Gastroesophageal sphincter (tissue), 4 donors: Measurements from ENCODE around the gene C2orf92. TPM values are rescaled to one million over a fixed set of nuclear protein-coding genes. Genes with fewer than 3 reads are reported as not detected.

Source experiments
- ATAC-seq: fragments of 150-250 bp; one replicate; pipeline ENCODE4 v1.9.1; 2016; ENCODE audit warnings: mild to moderate bottlenecking, moderate library complexity
- H3K27ac ChIP-seq, 4 donors: fragments of 200-600 bp; sonication (generic) in 3 of 4; 1 replicate in 3 of 4; 2 replicates in 1 of 4; pipeline ENCODE4 v1.5.1; 2016 to 2019
- H3K27me3 ChIP-seq: fragments of 200-600 bp; sonication (generic); one replicate; pipeline ENCODE4 v1.5.1; 2019
- H3K36me3 ChIP-seq, 2 donors: fragments of 200-600 bp; sonication (generic); one replicate each; pipeline ENCODE4 v1.5.1; 2019; ENCODE audit warnings: control low read depth in 1 of 2
- H3K4me1 ChIP-seq, 3 donors: fragments of 200-600 bp; sonication (generic); 1 replicate in 2 of 3; 2 replicates in 1 of 3; pipeline ENCODE4 v1.5.1; 2016 to 2019; ENCODE audit warnings: control low read depth in 2 of 3
- H3K4me3 ChIP-seq, 2 donors: fragments of 200-600 bp; sonication (generic); one replicate each; pipeline ENCODE4 v1.5.1; 2019; ENCODE audit warnings: mild to moderate bottlenecking in 1 of 2, moderate library complexity in 1 of 2
- H3K9me3 ChIP-seq, 3 donors: fragments of 200-600 bp; sonication (generic); one replicate each; pipeline ENCODE4 v1.5.1; 2017 to 2019; ENCODE audit warnings: control low read depth in 2 of 3
- CTCF ChIP-seq, 4 experiments: fragments of 200-600 bp in 2 of 4; fragments of 450-650 bp in 2 of 4; sonication (generic) in 1 of 4; IDR thresholded peaks; one replicate each; pipeline ENCODE4 v1.5.1; 2017 to 2019; ENCODE audit warnings: antibody characterized with exemption in 4 of 4, mild to moderate bottlenecking in 2 of 4, moderate library complexity in 2 of 4
- EP300 ChIP-seq: sonication (generic); formaldehyde crosslinking; IDR thresholded peaks from one replicate; pipeline ENCODE4 v1.6.1; 2017; ENCODE audit warnings: antibody characterized with exemption, mild to moderate bottlenecking
- POLR2A ChIP-seq, 2 donors: fragments of 450-650 bp; IDR thresholded peaks; one replicate each; pipeline ENCODE4 v1.6.1; 2017; ENCODE audit warnings: antibody characterized with exemption in 2 of 2, mild to moderate bottlenecking in 2 of 2, moderate library complexity in 1 of 2
- POLR2AphosphoS5 ChIP-seq: sonication (generic); formaldehyde crosslinking; IDR thresholded peaks from one replicate; pipeline ENCODE4 v1.6.1; 2017; ENCODE audit warnings: antibody characterized with exemption
- WGBS, 2 donors: methylation state at CpG; one replicate each; pipeline ENCODE4 v1.1.5; 2018; ENCODE audit warnings: low coverage in 1 of 2; 5-methylcytosine and 5-hydroxymethylcytosine counted together
- total RNA-seq, 4 donors: library from RNA; depleted of rRNA; stranded (reverse); fragments of >200 nt; gene quantifications; one replicate each; pipeline ENCODE4 v1.1.0, GENCODE V29; 2016

The C2orf92 gene
- total RNA-seq, 4 donors from 2014 or later, result 1.5 to 6.7 (median 2.5) TPM

GRCh38 chr2:97660775-97661389 lies 8.6 kb upstream of the C2orf92 start:
- peaks cover 0 to 49% of the 10 kb centered on the region in 2 donors for H3K36me3 ChIP-seq
- peaks cover 0 to 40% (median 26%) of the 10 kb centered on the region in 3 donors for H3K4me1 ChIP-seq
- no CpG with 5 or more reads among the region's 18 CpGs for WGBS, 2 donors
- peak overlapping the region in 1 of 4 donors; percentile 97 for H3K27ac ChIP-seq
- H3K4me3 ChIP-seq, result no peak overlapping the region
- ATAC-seq, result no peak
- H3K9me3 ChIP-seq, result no peaks in the 10 kb centered on the region
- H3K27me3 ChIP-seq, result no peaks in the 10 kb centered on the region
- no peak for TF ChIP-seq EP300
- no peak for TF ChIP-seq POLR2AphosphoS5
- TF ChIP-seq POLR2A (IDR thresholded peaks at IDR 0.05), result no peak
- no peak for TF ChIP-seq CTCF (IDR thresholded peaks at IDR 0.05)

DNA sequence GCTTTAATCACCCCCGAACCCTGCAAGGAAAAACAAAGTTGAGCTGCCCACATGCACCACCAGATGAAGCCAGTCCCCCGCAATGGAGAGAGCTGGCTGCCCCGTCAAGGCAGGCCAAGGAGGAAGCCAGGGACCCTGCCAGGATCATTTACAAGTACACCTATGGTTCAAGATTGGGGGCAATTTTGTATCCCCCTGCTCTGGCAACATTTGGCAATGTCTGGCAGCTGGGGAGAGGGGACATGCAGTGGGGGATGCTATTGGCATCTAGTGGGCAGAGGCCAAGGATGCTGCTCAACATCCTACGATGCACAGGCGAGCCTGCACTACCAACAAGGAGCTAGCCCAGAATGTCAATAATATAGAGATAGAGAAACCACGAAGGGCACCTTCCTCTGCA lies 7.6 kb upstream of the C2orf92 start:
- H3K27me3 ChIP-seq, result no peaks in the 10 kb centered on the region
- 88 to 95% methylated on average over 1 to 4 of the region's 6 CpGs for WGBS, 2 donors

GRCh38 chr2:97662386-97662894 lies 7.1 kb upstream of the C2orf92 start:
- TF ChIP-seq EP300, result no peak
- TF ChIP-seq POLR2AphosphoS5, result no peak
- TF ChIP-seq CTCF (IDR thresholded peaks at IDR 0.05), result no peak
- no peak for TF ChIP-seq POLR2A (IDR thresholded peaks at IDR 0.05)
- Histone ChIP-seq H3K9me3 (no peaks in the 10 kb centered on the region), H3K4me3 (peak overlapping the region; percentile 71 to 91), H3K4me1 (peaks cover 0 to 40% (median 26%) of the 10 kb centered on the region in 3 donors), H3K36me3 (peaks cover 0 to 34% of the 10 kb centered on the region in 2 donors), H3K27ac (peak overlapping the region; percentile 75 to 99 (median 98)), H3K27me3 (no peaks in the 10 kb centered on the region)
- no peak for ATAC-seq
- 29 to 43% methylated on average over 5 to 6 of the region's 12 CpGs for WGBS, 2 donors

More for the DNA sequence above, 7.6 kb upstream of the C2orf92 start:
- Histone ChIP-seq H3K4me3 (peak overlapping the region in 1 of 2 donors; percentile 91), H3K4me1 (peaks cover 0 to 40% (median 26%) of the 10 kb centered on the region in 3 donors), H3K27ac (peak overlapping the region in 2 of 4 donors; percentile 97 to 99), H3K36me3 (peaks cover 0 to 39% of the 10 kb centered on the region in 2 donors), H3K9me3 (no peaks in the 10 kb centered on the region)
- ATAC-seq, result no peak
- TF ChIP-seq CTCF (IDR thresholded peaks at IDR 0.05), result no peak
- TF ChIP-seq POLR2AphosphoS5, result no peak
- TF ChIP-seq EP300, result no peak
- no peak for TF ChIP-seq POLR2A (IDR thresholded peaks at IDR 0.05)

- Histone ChIP-seq H3K4me3 (peak overlapping the region; percentile 71 to 91), H3K27ac (peak overlapping the region; percentile 75 to 99 (median 98)), H3K4me1 (peaks cover 0 to 40% (median 26%) of the 10 kb centered on the region in 3 donors), H3K36me3 (peaks cover 0 to 27% of the 10 kb centered on the region in 2 donors), H3K27me3 (no peaks in the 10 kb centered on the region), H3K9me3 (no peaks in the 10 kb centered on the region)
- WGBS, 2 donors, result 0% methylated on average over 5 of the region's 24 CpGs; no CpG with 5 or more reads in 1 of the 2 donors
- TF ChIP-seq POLR2AphosphoS5 (peak; percentile 69), POLR2A (IDR thresholded peaks at IDR 0.05) (no peak)
- peak; percentile 47 for ATAC-seq
These were observed 6.5 kb upstream of the C2orf92 start for GRCh38 chr2:97662895-97663625.

- TF ChIP-seq EP300 (no peak), POLR2A (IDR thresholded peaks at IDR 0.05) (peak in 1 of 2 donors; percentile 38)
- Histone ChIP-seq H3K4me1 (peaks cover 0 to 40% (median 26%) of the 10 kb centered on the region in 3 donors), H3K36me3 (peaks cover 0 to 22% of the 10 kb centered on the region in 2 donors), H3K27ac (peak overlapping the region; percentile 75 to 99 (median 98)), H3K4me3 (peak overlapping the region; percentile 71 to 91), H3K9me3 (no peaks in the 10 kb centered on the region), H3K27me3 (no peaks in the 10 kb centered on the region)
- no CpG with 5 or more reads among the region's 46 CpGs for WGBS, 2 donors
- ATAC-seq, result no peak
These were observed 5.9 kb upstream of the C2orf92 start for GRCh38 chr2:97663626-97663961.
